OCI-LY3 (cell line): Measurements from ENCODE around the gene FSIP2.

Source experiments
- CTCF ChIP-seq: fragments of 200-600, 300-600 bp; sonication (generic); IDR thresholded peaks from 2 replicates; pipeline ENCODE4 v1.5.1; 2014; ENCODE audit warnings: antibody characterized with exemption, low read length, low read depth
- EZH2phosphoT487 ChIP-seq: fragments of 200-600 bp; shearing (Covaris generic); IDR thresholded peaks from 2 replicates; pipeline ENCODE4 v1.6.1; 2018; ENCODE audit warnings: antibody characterized with exemption, mixed run types, low read depth

GRCh38 chr2:185833864-185834263 lies 95.3 kb downstream of the FSIP2 start:
- TF ChIP-seq CTCF: no peak
- TF ChIP-seq EZH2phosphoT487: no peak
